ENCODE data around the gene ELF4. TPM values are rescaled to one million over a fixed set of nuclear protein-coding genes. Genes with fewer than 3 reads are reported as not detected.

Gene ELF4
- total and polyA plus RNA-seq, 2 of the 13 experiments (the other 11 are each of a cell fraction or from before 2014, with no cell fraction given): 1.3 to 2.6 TPM

- BruUV-seq (replicated peaks): no TSS peak
- ChIA-PET POLR2A (no interaction called here), CTCF (ENCODE audit: low intra/inter-chr PET ratio, low total read pairs) (no interaction called here)
- no peak overlapping the region for H3K27ac ChIP-seq (ENCODE audit: extremely low read length, insufficient read depth, low read length)
- no peak overlapping the region for H2AFZ ChIP-seq (ENCODE audit: low read length)
- intact Hi-C loops (cut with micrococcal nuclease; ENCODE audit: unreplicated experiment) (no loop called here), in situ Hi-C loops (cut with HindIII; ENCODE audit: extremely low pct_ligation_motif_present, low pct_unique_long_range_greater_than_20kb) (no loop called here)
- H4K20me1 ChIP-seq (ENCODE audit: insufficient read depth, low read length): no peaks in the 10 kb centered on the region
- H3K79me2 ChIP-seq (ENCODE audit: insufficient read depth, low read length): no peaks in the 10 kb centered on the region
- H3K4me1 ChIP-seq (ENCODE audit: insufficient read depth, low read length): peaks cover 45% of the 10 kb centered on the region
- H3K9me3 ChIP-seq (ENCODE audit: low read length): no peaks in the 10 kb centered on the region
- ATAC-seq (no peak), FAIRE-seq (no peak), DNase-seq (ENCODE audit: low spot score) (no peak)
- H3K4me3 ChIP-seq (replicated peaks in 1 of 3; ENCODE audit: insufficient read depth in 1 of 3, low read depth in 2 of 3, low read length in 3 of 3): no peak overlapping the region
- 13% methylated on average over 1 of the region's 2 CpGs for WGBS (ENCODE audit: low lambda C conversion rate)
- no peak for TF ChIP-seq EHMT2 (IDR thresholded peaks at IDR 0.05; ENCODE audit: borderline replicate concordance, low read depth, low read length)
- TF ChIP-seq ZNF704 (CRISPR knock-in tag; IDR thresholded peaks at IDR 0.05; ENCODE audit: borderline replicate concordance): no peak
- no peak for TF ChIP-seq ZNF782 (CRISPR knock-in tag; IDR thresholded peaks at IDR 0.05; ENCODE audit: borderline replicate concordance)
- TF ChIP-seq PPARG (CRISPR knock-in tag; conservative IDR thresholded peaks at IDR 0.05): no peak
- TF ChIP-seq MED13 (CRISPR knock-in tag; IDR thresholded peaks at IDR 0.05): no peak
- no peak for TF ChIP-seq ZKSCAN1 (IDR thresholded peaks at IDR 0.05; ENCODE audit: low read length)
- no peaks in the 10 kb centered on the region for H3K27me3 ChIP-seq (ENCODE audit: control insufficient read depth in 1 of 2, insufficient read depth in 2 of 2, low read length in 2 of 2)
- no peak overlapping the region for H3K4me2 ChIP-seq (ENCODE audit: low read depth, low read length)
- no peaks in the 10 kb centered on the region for H3K36me3 ChIP-seq (replicated peaks in 1 of 2; ENCODE audit: control insufficient read depth in 1 of 2, insufficient read depth in 2 of 2, low read length in 2 of 2)
- no peak overlapping the region for H3K9ac ChIP-seq (ENCODE audit: insufficient read depth, low read depth, low read length)
These were observed 17.0 kb downstream of the ELF4 start for GRCh38 chrX:130093271-130093670.

GRCh38 chrX:130091980-130092522, 18.2 kb downstream of the ELF4 start:
- ATAC-seq: peak; percentile 97
- H3K4me3 ChIP-seq (replicated peaks in 1 of 3; ENCODE audit: insufficient read depth in 1 of 3, low read depth in 2 of 3, low read length in 3 of 3): peak overlapping the region; percentile 52 to 62 (median 58)
- no peaks in the 10 kb centered on the region for H3K79me2 ChIP-seq (ENCODE audit: insufficient read depth, low read length)
- intact Hi-C loops (cut with micrococcal nuclease; ENCODE audit: unreplicated experiment): no loop called here
- H3K36me3 ChIP-seq (replicated peaks in 1 of 2; ENCODE audit: control insufficient read depth in 1 of 2, insufficient read depth in 2 of 2, low read length in 2 of 2): no peaks in the 10 kb centered on the region
- H3K27ac ChIP-seq (ENCODE audit: extremely low read length, insufficient read depth, low read length): peak overlapping the region; percentile 50
- CTCF ChIA-PET (ENCODE audit: low intra/inter-chr PET ratio, low total read pairs): interaction anchor here (1.3 kb wide), 1 partner anchor 29 kb away, joined by 5 read pairs; no protein-coding TSS in a partner anchor
- in situ Hi-C loops (cut with HindIII; ENCODE audit: extremely low pct_ligation_motif_present, low pct_unique_long_range_greater_than_20kb): no loop called here
- peak overlapping the region; percentile 27 for H2AFZ ChIP-seq (ENCODE audit: low read length)
- H4K20me1 ChIP-seq (ENCODE audit: insufficient read depth, low read length): no peaks in the 10 kb centered on the region
- H3K4me1 ChIP-seq (ENCODE audit: insufficient read depth, low read length): peaks cover 34% of the 10 kb centered on the region
- DNase-seq (ENCODE audit: low spot score): peak; percentile 66
- BruUV-seq (replicated peaks): no TSS peak
- H3K4me2 ChIP-seq (ENCODE audit: low read depth, low read length): peak overlapping the region; percentile 75
- H3K9me3 ChIP-seq (ENCODE audit: low read length): no peaks in the 10 kb centered on the region
- POLR2A ChIA-PET: no interaction called here
- peak; percentile 85 for FAIRE-seq
- WGBS (ENCODE audit: low lambda C conversion rate): 0% methylated on average over 3 of the region's 10 CpGs
- no peaks in the 10 kb centered on the region for H3K27me3 ChIP-seq (ENCODE audit: control insufficient read depth in 1 of 2, insufficient read depth in 2 of 2, low read length in 2 of 2)
- peak overlapping the region; percentile 56 for H3K9ac ChIP-seq (ENCODE audit: insufficient read depth, low read depth, low read length)
- no peak for TF ChIP-seq ZBTB44 (CRISPR knock-in tag; IDR thresholded peaks at IDR 0.05)
- peak; percentile 58; the same call in 1 of the 2 replicates for TF ChIP-seq SP5 (CRISPR knock-in tag; IDR thresholded peaks at IDR 0.05; ENCODE audit: borderline replicate concordance, low read depth)
- no peak for TF ChIP-seq HOXA5 (CRISPR knock-in tag; IDR thresholded peaks at IDR 0.05)
- no peak for TF ChIP-seq ELF4 (CRISPR knock-in tag; IDR thresholded peaks at IDR 0.05; ENCODE audit: borderline replicate concordance)
- no peak for TF ChIP-seq SP140L (CRISPR knock-in tag; IDR thresholded peaks at IDR 0.05; ENCODE audit: borderline replicate concordance)
- TF ChIP-seq POLR2G (IDR thresholded peaks at IDR 0.05; ENCODE audit: low read depth, low read length): peak; percentile 63; the same call in 1 of the 2 replicates
- TF ChIP-seq ZFP37 (CRISPR knock-in tag; IDR thresholded peaks at IDR 0.05; ENCODE audit: borderline replicate concordance): no peak
- TF ChIP-seq PCBP1 (IDR thresholded peaks at IDR 0.05; ENCODE audit: borderline replicate concordance, low read depth, low read length): no peak
- TF ChIP-seq TBX2 (CRISPR knock-in tag; IDR thresholded peaks at IDR 0.05; ENCODE audit: borderline replicate concordance): no peak
- TF ChIP-seq ZNF101 (CRISPR knock-in tag; IDR thresholded peaks at IDR 0.05; ENCODE audit: borderline replicate concordance, low read depth): no peak
- no peak for TF ChIP-seq MAFG (CRISPR knock-in tag; IDR thresholded peaks at IDR 0.05)

Data from HepG2 (cell line).